ENCODE measurements around the gene TECTA.
"Not testable (repeated sequence)": the region's sequence is repeated elsewhere in the genome, so short reads cannot be mapped to it uniquely, and the experiment has no call there.

The TECTA gene

GRCh38 chr11:121231576-121232278, 130.7 kb downstream of the TECTA start:
- DNase-seq (ENCODE audit: low spot score): no peak

GRCh38 chr11:121235057-121235456, 134.0 kb downstream of the TECTA start:
- DNase-seq (ENCODE audit: low spot score): no peak

GRCh38 chr11:121236115-121237001, 135.3 kb downstream of the TECTA start:
- DNase-seq (ENCODE audit: low spot score): peak; percentile 46

- DNase-seq (ENCODE audit: low spot score): not testable (repeated sequence)
Observed at GRCh38 chr11:121237247-121237646, 136.2 kb downstream of the TECTA start.

GRCh38 chr11:121237686-121238658, 136.9 kb downstream of the TECTA start:
- DNase-seq (ENCODE audit: low spot score): no peak

- DNase-seq (ENCODE audit: low spot score): no peak
Observed at GRCh38 chr11:121238956-121239355, 137.9 kb downstream of the TECTA start.

GRCh38 chr11:121240001-121240400, 139.0 kb downstream of the TECTA start:
- not testable (repeated sequence) for DNase-seq (ENCODE audit: low spot score)

- no peak for DNase-seq (ENCODE audit: low spot score)
Observed at GRCh38 chr11:121240650-121241303, 139.7 kb downstream of the TECTA start.

Measured in kidney capillary endothelial cell (primary cell).